ENCODE results near the gene ZFAND3.

Gene ZFAND3

DNA sequence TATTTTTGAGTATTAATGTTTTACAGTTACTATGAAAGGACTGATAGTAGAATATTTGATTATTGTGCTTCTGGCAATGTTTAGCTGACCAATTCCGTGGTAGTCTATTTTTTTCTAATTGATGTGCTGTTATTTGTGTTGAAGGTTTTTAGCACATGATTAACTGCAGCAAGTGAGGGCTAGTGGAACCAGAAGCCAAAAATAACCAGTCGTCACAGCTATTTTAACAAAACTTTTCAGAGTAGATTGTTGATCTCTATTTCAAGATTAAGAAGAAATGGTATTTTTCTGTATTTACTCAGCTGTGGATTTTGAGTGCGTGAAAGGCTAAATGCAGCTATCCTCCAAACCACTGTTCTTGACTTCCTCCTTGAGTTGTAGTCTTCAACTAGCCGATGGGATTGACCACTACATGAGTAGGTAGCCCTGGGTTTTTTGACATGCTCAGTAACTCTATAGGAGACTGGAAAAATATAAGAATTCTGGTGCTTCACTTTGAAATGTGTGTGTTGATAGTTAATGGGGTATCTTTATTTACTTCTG lies 258.0 kb downstream of the ZFAND3 start:
- CTCF ChIA-PET: no interaction called here
- no peak overlapping the region for H3K4me3 Mint-ChIP-seq
- H3K27me3 Mint-ChIP-seq: no peaks in the 10 kb centered on the region
- H3K9me3 Mint-ChIP-seq: no peaks in the 10 kb centered on the region
- DNase-seq: no peak
- H3K27ac Mint-ChIP-seq: no peak overlapping the region
- H3K4me1 Mint-ChIP-seq: no peaks in the 10 kb centered on the region
- H3K36me3 Mint-ChIP-seq: peaks cover 2% of the 10 kb centered on the region

DNA sequence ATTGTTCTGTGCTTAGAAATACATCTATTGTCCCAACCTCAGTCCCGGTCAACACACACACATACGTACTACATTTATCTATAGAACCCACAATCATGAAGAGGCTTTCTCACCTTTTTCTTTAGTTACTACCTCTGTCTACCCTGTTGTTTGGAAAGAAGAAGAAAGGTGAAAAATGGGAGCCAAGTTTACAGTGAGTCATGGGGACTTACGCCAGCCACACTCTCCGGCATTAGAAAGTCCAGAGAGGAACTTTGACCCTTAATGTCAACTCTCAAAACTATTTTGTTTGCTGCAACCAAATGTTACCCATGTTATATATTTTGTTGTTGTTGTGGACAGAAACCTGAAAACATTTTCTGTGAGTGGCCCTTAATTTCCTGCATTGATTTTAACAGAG lies 259.1 kb downstream of the ZFAND3 start:
- Mint-ChIP-seq H3K4me1 (no peaks in the 10 kb centered on the region), H3K36me3 (peaks cover 2% of the 10 kb centered on the region), H3K4me3 (no peak overlapping the region), H3K9me3 (no peaks in the 10 kb centered on the region), H3K27me3 (no peaks in the 10 kb centered on the region), H3K27ac (no peak overlapping the region)
- no peak for DNase-seq
- CTCF ChIA-PET: no interaction called here

DNA sequence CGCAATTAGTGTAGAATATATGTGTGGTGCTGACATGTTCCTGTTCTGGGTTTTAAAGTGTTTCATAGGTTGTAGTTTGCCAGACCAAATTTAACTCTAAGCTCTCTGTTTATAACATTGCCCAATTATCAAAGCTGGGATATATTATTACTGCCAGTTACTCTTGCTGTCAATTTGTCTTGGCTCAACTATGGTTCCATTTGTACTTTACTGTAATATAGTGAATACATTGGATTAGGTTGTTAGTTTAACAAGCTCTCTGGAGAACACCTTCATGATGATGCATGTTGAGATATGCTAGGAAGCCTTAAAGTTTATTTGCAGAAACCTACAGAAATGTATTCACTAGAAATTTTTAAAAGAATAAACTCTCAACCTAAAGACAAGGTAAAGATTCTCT lies 259.6 kb downstream of the ZFAND3 start:
- CTCF ChIA-PET: no interaction called here
- Mint-ChIP-seq H3K9me3 (no peaks in the 10 kb centered on the region), H3K4me3 (no peak overlapping the region), H3K27ac (no peak overlapping the region), H3K27me3 (no peaks in the 10 kb centered on the region), H3K4me1 (no peaks in the 10 kb centered on the region), H3K36me3 (peaks cover 3% of the 10 kb centered on the region)
- no peak for DNase-seq

DNA sequence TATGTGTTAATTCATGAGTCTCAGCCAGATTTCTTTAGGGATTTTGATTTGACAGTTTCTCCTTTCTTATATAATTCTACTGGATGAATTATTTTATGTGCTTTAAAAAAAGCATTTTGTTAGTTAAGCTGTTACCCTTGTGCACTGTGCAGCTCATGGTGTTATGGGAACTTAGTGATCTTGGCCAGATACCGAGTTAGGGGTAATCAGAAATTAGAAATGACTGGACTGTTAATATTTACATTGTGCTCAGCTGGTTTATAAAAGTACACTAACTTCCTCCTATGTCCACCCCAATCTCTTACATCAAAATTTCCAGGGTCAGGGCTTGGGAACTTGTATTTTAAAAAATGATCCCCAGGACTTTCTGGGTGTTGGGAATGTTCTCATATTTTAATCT lies 260.0 kb downstream of the ZFAND3 start:
- no peaks in the 10 kb centered on the region for H3K9me3 Mint-ChIP-seq
- no peaks in the 10 kb centered on the region for H3K4me1 Mint-ChIP-seq
- H3K27ac Mint-ChIP-seq: no peak overlapping the region
- H3K27me3 Mint-ChIP-seq: no peaks in the 10 kb centered on the region
- peaks cover 5% of the 10 kb centered on the region for H3K36me3 Mint-ChIP-seq
- no peak overlapping the region for H3K4me3 Mint-ChIP-seq
- CTCF ChIA-PET: no interaction called here
- DNase-seq: no peak

DNA sequence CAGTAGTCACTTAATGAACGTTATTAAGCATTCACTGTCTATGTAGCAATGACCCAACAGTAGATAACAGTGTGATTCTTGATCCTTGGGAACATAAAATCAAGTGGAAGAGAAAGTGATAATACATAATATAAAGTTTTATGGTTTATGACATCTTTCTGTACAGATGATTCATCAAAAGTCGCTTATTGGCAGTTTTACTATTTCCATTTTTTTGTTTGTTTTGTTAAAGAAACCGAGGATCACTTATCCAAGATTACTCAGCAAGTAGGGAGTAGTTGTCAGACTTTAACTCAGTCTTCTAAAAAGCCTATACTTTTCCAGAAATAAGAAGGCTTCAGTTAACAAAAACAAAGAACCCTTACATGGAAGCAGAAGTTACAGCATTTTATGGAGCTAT lies 260.8 kb downstream of the ZFAND3 start:
- H3K4me3 Mint-ChIP-seq: no peak overlapping the region
- H3K9me3 Mint-ChIP-seq: no peaks in the 10 kb centered on the region
- no peak for DNase-seq
- peaks cover 5% of the 10 kb centered on the region for H3K36me3 Mint-ChIP-seq
- no peaks in the 10 kb centered on the region for H3K27me3 Mint-ChIP-seq
- no peaks in the 10 kb centered on the region for H3K4me1 Mint-ChIP-seq
- H3K27ac Mint-ChIP-seq: no peak overlapping the region
- CTCF ChIA-PET: no interaction called here

DNA sequence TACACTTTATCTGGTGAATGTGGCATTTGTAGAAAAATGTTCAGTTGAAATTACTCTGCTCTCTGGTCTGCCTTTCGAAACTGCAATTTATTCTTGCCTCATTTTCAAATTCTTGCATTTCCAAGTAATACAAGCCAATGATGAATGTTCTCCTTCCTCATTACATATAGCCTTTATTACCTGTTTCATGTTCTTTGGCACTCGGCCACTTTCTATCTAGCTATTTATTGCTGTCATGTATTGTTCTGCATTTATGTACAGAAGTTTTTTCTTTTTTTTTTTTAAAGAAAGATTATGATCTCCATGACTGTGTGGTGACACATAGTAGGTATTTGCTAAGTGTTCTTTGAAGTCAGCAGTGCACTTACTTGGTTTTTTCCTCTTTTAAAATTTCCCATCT lies 261.4 kb downstream of the ZFAND3 start:
- Mint-ChIP-seq H3K4me1 (no peaks in the 10 kb centered on the region), H3K4me3 (no peak overlapping the region), H3K27ac (no peak overlapping the region), H3K9me3 (no peaks in the 10 kb centered on the region), H3K36me3 (peaks cover 8% of the 10 kb centered on the region), H3K27me3 (no peaks in the 10 kb centered on the region)
- CTCF ChIA-PET: interaction anchor here (0.6 to 0.7 kb wide), 2 partner anchors 46 to 171 kb away, joined by 3 read pairs; no protein-coding TSS in a partner anchor
- DNase-seq: no peak

DNA sequence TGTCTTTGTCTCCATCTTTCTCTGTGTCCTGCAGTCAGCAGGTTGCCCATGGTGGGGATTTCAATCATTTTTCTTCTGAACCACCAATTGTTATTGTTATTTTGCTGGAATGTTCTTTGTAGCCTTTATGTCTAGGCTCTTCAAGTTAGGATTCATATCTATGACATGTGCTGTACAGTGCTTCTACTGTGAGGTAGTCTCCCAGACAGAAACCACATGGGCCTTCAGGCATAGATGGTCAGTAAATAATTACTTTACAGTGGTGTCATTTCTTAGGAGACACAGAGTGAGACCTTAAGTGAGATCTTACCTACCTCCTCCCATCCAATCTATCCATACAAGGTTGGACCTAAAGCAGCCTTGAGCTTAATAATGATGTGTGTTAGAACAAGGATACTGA lies 265.5 kb downstream of the ZFAND3 start:
- no peak for DNase-seq
- peaks cover 21% of the 10 kb centered on the region for H3K36me3 Mint-ChIP-seq
- CTCF ChIA-PET: interaction anchor here (0.7 kb wide), 1 partner anchor 355 kb away, joined by 3 read pairs; no protein-coding TSS in a partner anchor
- H3K27me3 Mint-ChIP-seq: no peaks in the 10 kb centered on the region
- no peaks in the 10 kb centered on the region for H3K4me1 Mint-ChIP-seq
- H3K9me3 Mint-ChIP-seq: no peaks in the 10 kb centered on the region
- no peak overlapping the region for H3K27ac Mint-ChIP-seq
- no peak overlapping the region for H3K4me3 Mint-ChIP-seq

DNA sequence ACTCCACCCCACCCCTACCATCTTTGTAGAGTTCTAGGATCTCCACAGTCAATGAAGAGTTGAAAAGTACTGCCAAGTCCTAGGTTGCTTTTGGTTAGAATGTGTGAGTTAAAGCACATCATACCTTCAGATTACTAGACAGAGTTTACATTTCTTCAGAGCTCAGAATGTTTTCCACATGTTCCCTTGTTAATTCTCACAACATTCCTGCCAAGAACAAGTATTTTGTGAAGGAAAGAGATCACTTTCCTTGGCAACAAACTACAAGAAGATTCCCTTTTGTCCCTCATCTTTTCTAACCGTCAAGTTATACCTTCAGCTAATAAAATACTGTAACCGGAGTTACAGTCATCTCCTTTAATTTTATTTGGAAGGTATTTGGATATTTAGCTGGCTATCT lies 266.8 kb downstream of the ZFAND3 start:
- H3K9me3 Mint-ChIP-seq: no peaks in the 10 kb centered on the region
- H3K27ac Mint-ChIP-seq: no peak overlapping the region
- no peaks in the 10 kb centered on the region for H3K4me1 Mint-ChIP-seq
- no peak for DNase-seq
- H3K36me3 Mint-ChIP-seq: peaks cover 21% of the 10 kb centered on the region
- no peaks in the 10 kb centered on the region for H3K27me3 Mint-ChIP-seq
- H3K4me3 Mint-ChIP-seq: no peak overlapping the region
- CTCF ChIA-PET: no interaction called here

DNA sequence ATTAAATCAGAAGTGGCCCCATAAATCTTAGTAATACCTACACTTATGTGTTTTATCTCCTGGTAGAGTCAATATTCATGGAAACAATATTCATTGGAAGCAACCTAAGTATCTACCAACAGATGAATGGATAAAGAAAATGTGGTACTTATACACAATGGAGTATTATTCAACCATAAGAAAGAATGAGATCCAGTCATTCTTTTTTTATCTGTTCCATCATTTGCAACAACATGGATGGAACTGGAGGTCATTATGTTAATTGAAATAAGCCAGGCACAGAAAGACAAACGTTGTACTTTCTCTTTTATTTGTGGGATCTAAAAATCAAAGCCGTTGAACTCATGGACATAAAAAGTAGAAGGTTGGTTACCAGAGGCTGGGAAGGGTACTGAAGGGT lies 268.5 kb downstream of the ZFAND3 start:
- DNase-seq: no peak
- Mint-ChIP-seq H3K27me3 (no peaks in the 10 kb centered on the region), H3K36me3 (peaks cover 21% of the 10 kb centered on the region), H3K4me1 (no peaks in the 10 kb centered on the region), H3K27ac (no peak overlapping the region), H3K9me3 (no peaks in the 10 kb centered on the region), H3K4me3 (no peak overlapping the region)
- CTCF ChIA-PET: no interaction called here

DNA sequence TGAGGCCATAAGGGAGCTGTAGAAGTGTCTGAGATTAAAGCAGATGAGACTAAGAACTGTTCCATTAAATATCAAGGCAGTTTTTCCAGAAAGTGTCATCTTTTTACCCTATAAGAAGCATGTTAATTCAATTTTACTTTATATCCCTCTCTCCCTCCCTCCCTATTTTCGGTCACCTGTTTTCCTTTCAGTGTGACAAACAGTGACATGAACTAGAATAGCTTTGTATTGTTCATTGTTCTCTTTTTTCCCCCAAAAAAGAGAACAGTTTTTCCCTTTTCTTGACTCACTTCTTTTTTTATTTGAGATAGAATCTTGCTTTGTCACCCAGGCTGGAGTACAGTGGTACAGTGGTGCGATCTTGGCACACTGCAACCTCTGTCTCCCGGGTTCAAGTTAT lies 269.3 kb downstream of the ZFAND3 start:
- no peak overlapping the region for H3K27ac Mint-ChIP-seq

DNA sequence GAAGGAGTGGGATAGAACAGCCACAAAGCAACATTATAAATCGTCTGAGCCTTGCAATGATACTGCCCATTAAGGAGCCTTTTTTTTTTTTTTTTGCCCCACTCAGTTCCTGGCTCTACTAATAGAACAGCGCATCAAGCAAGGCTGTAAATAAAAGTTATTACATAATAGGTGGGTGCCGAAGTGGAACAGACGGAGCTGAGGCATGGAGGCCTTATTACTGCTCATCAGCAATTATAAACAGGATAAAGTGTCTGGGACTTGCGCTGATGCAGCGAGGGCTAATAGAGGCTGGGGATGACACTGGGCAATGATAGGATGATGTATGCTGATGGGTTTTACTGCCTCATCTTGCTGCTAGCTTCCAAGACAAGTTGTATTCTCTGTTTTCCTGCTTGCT lies 272.1 kb downstream of the ZFAND3 start:
- Mint-ChIP-seq H3K9me3 (no peaks in the 10 kb centered on the region), H3K36me3 (peaks cover 10% of the 10 kb centered on the region), H3K4me1 (no peaks in the 10 kb centered on the region), H3K27me3 (no peaks in the 10 kb centered on the region), H3K27ac (no peak overlapping the region), H3K4me3 (no peak overlapping the region)
- no peak for DNase-seq
- CTCF ChIA-PET: no interaction called here

More for the DNA sequence above, 269.3 kb downstream of the ZFAND3 start:
- no peaks in the 10 kb centered on the region for H3K4me1 Mint-ChIP-seq
- peaks cover 21% of the 10 kb centered on the region for H3K36me3 Mint-ChIP-seq
- no peak for DNase-seq
- no peak overlapping the region for H3K4me3 Mint-ChIP-seq
- no peaks in the 10 kb centered on the region for H3K9me3 Mint-ChIP-seq
- H3K27me3 Mint-ChIP-seq: no peaks in the 10 kb centered on the region
- CTCF ChIA-PET: interaction anchor here (1.6 kb wide), 1 partner anchor 11 kb away, joined by 5 read pairs; no protein-coding TSS in a partner anchor

DNA sequence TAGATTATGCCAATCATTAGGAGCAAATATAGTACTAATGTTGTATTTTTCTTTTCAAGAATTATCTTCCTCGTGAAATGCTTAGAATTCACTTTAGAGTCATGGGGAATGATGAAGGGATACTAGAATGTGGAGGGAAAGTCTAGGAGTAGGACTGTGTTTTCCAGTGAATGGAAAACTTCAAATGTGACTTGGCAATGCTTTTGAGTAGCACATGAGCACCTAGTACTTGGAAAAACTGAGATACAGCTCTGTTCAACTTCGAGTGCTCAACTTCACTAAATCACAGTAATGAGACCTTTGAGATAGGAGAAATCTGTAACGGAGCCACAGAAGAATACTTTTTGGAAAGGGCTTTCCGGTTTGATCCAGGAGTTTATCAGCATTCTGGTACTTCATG lies 272.9 kb downstream of the ZFAND3 start:
- no peak for DNase-seq
- H3K4me3 Mint-ChIP-seq: no peak overlapping the region
- CTCF ChIA-PET: no interaction called here
- no peaks in the 10 kb centered on the region for H3K9me3 Mint-ChIP-seq
- H3K4me1 Mint-ChIP-seq: no peaks in the 10 kb centered on the region
- no peak overlapping the region for H3K27ac Mint-ChIP-seq
- H3K27me3 Mint-ChIP-seq: no peaks in the 10 kb centered on the region
- peaks cover 3% of the 10 kb centered on the region for H3K36me3 Mint-ChIP-seq

DNA sequence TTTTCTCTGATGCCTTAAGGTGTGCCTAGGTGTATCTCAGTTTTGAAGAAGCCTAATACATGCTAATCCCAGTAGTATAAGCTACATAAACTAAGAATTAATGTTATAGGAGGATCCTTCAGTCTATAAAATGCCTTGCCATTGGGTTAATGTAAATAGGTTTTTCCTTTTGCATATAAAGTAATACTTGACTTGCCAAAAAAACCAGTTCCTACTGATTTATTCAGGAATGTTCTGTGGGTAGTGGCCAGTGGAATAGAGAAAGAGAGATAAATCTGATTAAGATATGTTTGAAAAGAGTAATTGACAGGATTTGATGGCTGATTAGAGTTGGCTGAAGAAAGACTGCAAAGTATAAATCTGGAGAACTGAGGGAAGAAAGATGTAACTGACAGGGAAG lies 273.4 kb downstream of the ZFAND3 start:
- H3K4me1 Mint-ChIP-seq: no peaks in the 10 kb centered on the region
- no peaks in the 10 kb centered on the region for H3K27me3 Mint-ChIP-seq
- H3K36me3 Mint-ChIP-seq: peaks cover 5% of the 10 kb centered on the region
- CTCF ChIA-PET: no interaction called here
- H3K4me3 Mint-ChIP-seq: no peak overlapping the region
- no peak overlapping the region for H3K27ac Mint-ChIP-seq
- DNase-seq: no peak
- no peaks in the 10 kb centered on the region for H3K9me3 Mint-ChIP-seq

DNA sequence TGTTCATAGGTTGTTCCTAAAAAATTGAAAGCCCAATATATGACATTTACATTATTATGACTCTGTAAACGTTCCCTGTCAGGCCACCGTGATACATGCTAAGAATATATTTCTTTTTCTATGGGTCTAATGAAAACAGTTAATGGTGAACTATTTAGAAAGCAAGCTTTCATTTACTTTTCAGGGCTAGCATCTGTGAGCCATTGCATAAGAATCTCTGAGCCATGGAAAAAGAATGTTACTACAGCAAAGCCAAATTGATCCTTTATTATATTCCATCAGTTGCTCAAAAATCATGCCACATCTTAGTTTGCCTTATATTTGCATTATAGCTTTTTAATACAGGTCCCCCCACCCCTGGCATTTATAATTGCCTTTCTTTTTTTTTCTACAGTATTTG lies 275.5 kb downstream of the ZFAND3 start:
- Mint-ChIP-seq H3K9me3 (no peaks in the 10 kb centered on the region), H3K36me3 (peaks cover 5% of the 10 kb centered on the region), H3K4me3 (no peak overlapping the region), H3K27ac (no peak overlapping the region), H3K4me1 (no peaks in the 10 kb centered on the region), H3K27me3 (no peaks in the 10 kb centered on the region)
- CTCF ChIA-PET: no interaction called here
- DNase-seq: no peak

DNA sequence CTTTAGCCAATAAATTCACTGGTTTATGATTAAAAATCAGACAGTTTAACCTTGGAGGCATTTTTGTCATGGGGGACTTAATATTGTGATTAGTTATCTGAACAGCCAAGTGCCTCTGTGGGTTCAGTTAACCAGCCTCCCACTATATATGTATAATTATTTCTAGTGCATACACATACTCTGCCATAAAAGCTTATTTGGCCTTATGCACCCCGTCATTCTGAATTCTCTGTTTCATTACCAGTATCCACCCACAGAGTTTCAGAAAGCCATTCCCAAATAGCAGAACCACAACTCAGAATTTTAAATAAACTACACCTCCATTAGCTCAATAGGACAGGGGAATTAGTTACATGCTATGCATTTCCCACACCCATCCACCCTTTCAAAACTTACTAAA lies 279.7 kb downstream of the ZFAND3 start:
- Mint-ChIP-seq H3K4me3 (no peak overlapping the region), H3K27ac (no peak overlapping the region), H3K9me3 (no peaks in the 10 kb centered on the region), H3K36me3 (peaks cover 11% of the 10 kb centered on the region), H3K27me3 (no peaks in the 10 kb centered on the region), H3K4me1 (no peaks in the 10 kb centered on the region)
- DNase-seq: no peak
- CTCF ChIA-PET: interaction anchor here (1.8 kb wide), 1 partner anchor 10 kb away, joined by 5 read pairs; no protein-coding TSS in a partner anchor

DNA sequence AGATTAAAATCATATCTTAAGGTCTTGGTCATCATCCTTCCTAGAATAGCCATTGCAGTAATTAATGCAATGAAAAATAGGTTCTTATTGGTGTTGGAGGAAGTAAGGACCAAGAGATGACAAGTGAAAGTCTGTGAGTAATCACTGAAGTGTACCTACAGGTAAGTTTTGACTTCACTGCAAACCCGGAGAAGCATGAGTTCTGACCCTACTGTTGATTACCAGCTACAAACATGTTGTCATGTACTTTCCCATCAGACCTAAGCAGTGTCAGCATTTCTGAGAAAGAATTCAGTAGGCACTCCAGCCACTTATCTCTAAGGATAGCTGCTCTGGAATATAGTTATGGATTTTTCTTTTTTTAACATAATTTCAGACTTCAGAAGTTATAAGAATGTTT lies 280.9 kb downstream of the ZFAND3 start:
- Mint-ChIP-seq H3K9me3 (no peaks in the 10 kb centered on the region), H3K4me3 (no peak overlapping the region), H3K36me3 (peaks cover 11% of the 10 kb centered on the region), H3K4me1 (no peaks in the 10 kb centered on the region), H3K27me3 (no peaks in the 10 kb centered on the region), H3K27ac (no peak overlapping the region)
- CTCF ChIA-PET: interaction anchor here (1.8 kb wide), 1 partner anchor 11 kb away, joined by 5 read pairs; no protein-coding TSS in a partner anchor
- DNase-seq: no peak
